HG02642 (cell line): ENCODE data around the gene HSH2D.
"Not testable (repeated sequence)": the region's sequence is repeated elsewhere in the genome, so short reads cannot be mapped to it uniquely, and the experiment has no call there.

Experiments used
- ATAC-seq: cut with Tn5 transposase; IDR thresholded peaks from one replicate; pipeline ENCODE4 v1.9.1; 2021; ENCODE audit warnings: mild to moderate bottlenecking; ENCODE audit not compliant: unreplicated experiment, poor library complexity

The HSH2D gene

GRCh38 chr19:16143399-16144215, at the start of gene HSH2D:
Gene HSH2D (plus strand): TSS chr19:16143685. CDS start chr19:16148751, 5,066 bp downstream.
- ATAC-seq = peak; percentile 70

- no peak for ATAC-seq
These were observed 49.0 kb upstream of the HSH2D start for GRCh38 chr19:16094360-16095070.

GRCh38 chr19:16095071-16095571, 48.4 kb upstream of the HSH2D start:
- no peak for ATAC-seq

GRCh38 chr19:16096280-16096855, 47.1 kb upstream of the HSH2D start:
- ATAC-seq = no peak

GRCh38 chr19:16098416-16098768, 45.1 kb upstream of the HSH2D start:
- ATAC-seq = no peak

GRCh38 chr19:16098821-16099220, 44.7 kb upstream of the HSH2D start:
- ATAC-seq = no peak

- ATAC-seq = not testable (repeated sequence)
These were observed 44.0 kb upstream of the HSH2D start for GRCh38 chr19:16099314-16099965.

GRCh38 chr19:16100524-16100923, 43.0 kb upstream of the HSH2D start:
- no peak for ATAC-seq

GRCh38 chr19:16104722-16105121, 38.8 kb upstream of the HSH2D start:
- no peak for ATAC-seq

GRCh38 chr19:16106121-16106520, 37.4 kb upstream of the HSH2D start:
- ATAC-seq = no peak

GRCh38 chr19:16111160-16111908, 32.2 kb upstream of the HSH2D start, which contains the start of gene RAB8A:
Gene RAB8A (plus strand): TSS chr19:16111889. CDS start chr19:16111902, 13 bp downstream.
- ATAC-seq = peak; percentile 93

- no peak for ATAC-seq
These were observed 31.4 kb upstream of the HSH2D start for GRCh38 chr19:16111909-16112752.

GRCh38 chr19:16112778-16113177, 30.7 kb upstream of the HSH2D start:
- ATAC-seq = no peak

- ATAC-seq = no peak
These were observed 29.8 kb upstream of the HSH2D start for GRCh38 chr19:16113727-16114126.

GRCh38 chr19:16115301-16116039, 28.0 kb upstream of the HSH2D start:
- no peak for ATAC-seq

GRCh38 chr19:16116067-16116466, 27.4 kb upstream of the HSH2D start:
- ATAC-seq = no peak

- no peak for ATAC-seq
These were observed 25.9 kb upstream of the HSH2D start for GRCh38 chr19:16117594-16118033.

- ATAC-seq = peak; percentile 69
These were observed 24.9 kb upstream of the HSH2D start for GRCh38 chr19:16118489-16119033.
